Measurements from ENCODE around the gene ATP6AP2. TPM values are rescaled to one million over a fixed set of nuclear protein-coding genes. Genes with fewer than 3 reads are reported as not detected.

Gene ATP6AP2
- total RNA-seq, 1 experiment from 2014 or later = 72.7 TPM

DNA sequence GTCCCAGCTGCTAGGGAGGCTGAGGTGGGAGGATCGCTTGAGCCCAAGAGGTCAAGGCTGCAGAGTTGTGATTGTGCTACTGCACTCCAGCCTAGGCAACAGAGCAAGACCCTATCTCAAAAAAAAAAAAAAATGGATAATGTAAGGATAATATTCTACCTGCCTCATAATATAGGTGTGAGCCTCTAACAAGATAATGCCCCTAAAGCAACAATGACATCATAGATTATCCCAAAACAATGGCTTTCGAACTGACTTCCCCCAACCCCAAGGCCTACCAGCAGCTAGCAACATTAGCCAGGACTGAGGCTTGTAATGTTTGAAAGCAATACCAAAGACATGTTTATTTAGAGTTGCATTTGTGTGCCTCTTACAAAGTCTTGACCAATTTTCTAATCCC, 33.9 kb upstream of the ATP6AP2 start:
- no peak overlapping the region for H3K27ac ChIP-seq (ENCODE audit: low read length)
- no peak overlapping the region for H3K4me3 ChIP-seq (ENCODE audit: low read depth in 2 of 2, low read length in 2 of 2)
- intact Hi-C loops (cut with micrococcal nuclease; ENCODE audit: unreplicated experiment) = no loop called here
- TF ChIP-seq, protein P1, sequence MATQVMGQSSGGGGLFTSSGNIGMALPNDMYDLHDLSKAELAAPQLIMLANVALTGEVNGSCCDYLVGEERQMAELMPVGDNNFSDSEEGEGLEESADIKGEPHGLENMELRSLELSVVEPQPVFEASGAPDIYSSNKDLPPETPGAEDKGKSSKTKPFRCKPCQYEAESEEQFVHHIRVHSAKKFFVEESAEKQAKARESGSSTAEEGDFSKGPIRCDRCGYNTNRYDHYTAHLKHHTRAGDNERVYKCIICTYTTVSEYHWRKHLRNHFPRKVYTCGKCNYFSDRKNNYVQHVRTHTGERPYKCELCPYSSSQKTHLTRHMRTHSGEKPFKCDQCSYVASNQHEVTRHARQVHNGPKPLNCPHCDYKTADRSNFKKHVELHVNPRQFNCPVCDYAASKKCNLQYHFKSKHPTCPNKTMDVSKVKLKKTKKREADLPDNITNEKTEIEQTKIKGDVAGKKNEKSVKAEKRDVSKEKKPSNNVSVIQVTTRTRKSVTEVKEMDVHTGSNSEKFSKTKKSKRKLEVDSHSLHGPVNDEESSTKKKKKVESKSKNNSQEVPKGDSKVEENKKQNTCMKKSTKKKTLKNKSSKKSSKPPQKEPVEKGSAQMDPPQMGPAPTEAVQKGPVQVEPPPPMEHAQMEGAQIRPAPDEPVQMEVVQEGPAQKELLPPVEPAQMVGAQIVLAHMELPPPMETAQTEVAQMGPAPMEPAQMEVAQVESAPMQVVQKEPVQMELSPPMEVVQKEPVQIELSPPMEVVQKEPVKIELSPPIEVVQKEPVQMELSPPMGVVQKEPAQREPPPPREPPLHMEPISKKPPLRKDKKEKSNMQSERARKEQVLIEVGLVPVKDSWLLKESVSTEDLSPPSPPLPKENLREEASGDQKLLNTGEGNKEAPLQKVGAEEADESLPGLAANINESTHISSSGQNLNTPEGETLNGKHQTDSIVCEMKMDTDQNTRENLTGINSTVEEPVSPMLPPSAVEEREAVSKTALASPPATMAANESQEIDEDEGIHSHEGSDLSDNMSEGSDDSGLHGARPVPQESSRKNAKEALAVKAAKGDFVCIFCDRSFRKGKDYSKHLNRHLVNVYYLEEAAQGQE (IDR thresholded peaks at IDR 0.05; ENCODE audit: insufficient read depth in 1 of 2, low read depth in 2 of 2, low read length in 1 of 2) = no peak
- TF ChIP-seq TCF7L2 (IDR thresholded peaks at IDR 0.05; ENCODE audit: low read depth, low read length) (no peak), SIN3A (IDR thresholded peaks at IDR 0.05; ENCODE audit: borderline replicate concordance, insufficient read depth, low read depth, low read length) (no peak), POLR2AphosphoS5 (IDR thresholded peaks at IDR 0.05; ENCODE audit: low read depth, low read length) (no peak)
- TF ChIP-seq, protein P2, sequence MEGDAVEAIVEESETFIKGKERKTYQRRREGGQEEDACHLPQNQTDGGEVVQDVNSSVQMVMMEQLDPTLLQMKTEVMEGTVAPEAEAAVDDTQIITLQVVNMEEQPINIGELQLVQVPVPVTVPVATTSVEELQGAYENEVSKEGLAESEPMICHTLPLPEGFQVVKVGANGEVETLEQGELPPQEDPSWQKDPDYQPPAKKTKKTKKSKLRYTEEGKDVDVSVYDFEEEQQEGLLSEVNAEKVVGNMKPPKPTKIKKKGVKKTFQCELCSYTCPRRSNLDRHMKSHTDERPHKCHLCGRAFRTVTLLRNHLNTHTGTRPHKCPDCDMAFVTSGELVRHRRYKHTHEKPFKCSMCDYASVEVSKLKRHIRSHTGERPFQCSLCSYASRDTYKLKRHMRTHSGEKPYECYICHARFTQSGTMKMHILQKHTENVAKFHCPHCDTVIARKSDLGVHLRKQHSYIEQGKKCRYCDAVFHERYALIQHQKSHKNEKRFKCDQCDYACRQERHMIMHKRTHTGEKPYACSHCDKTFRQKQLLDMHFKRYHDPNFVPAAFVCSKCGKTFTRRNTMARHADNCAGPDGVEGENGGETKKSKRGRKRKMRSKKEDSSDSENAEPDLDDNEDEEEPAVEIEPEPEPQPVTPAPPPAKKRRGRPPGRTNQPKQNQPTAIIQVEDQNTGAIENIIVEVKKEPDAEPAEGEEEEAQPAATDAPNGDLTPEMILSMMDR (IDR thresholded peaks at IDR 0.05) = no peak
- ATAC-seq (no peak), DNase-seq (ENCODE audit: low read depth, low spot score) (no peak)
- CTCF ChIA-PET = no interaction called here
- in situ Hi-C loops (cut with HindIII; ENCODE audit: low pct_unique_long_range_greater_than_20kb, low sequenced_read_pairs) = no loop called here
- H3K36me3 ChIP-seq (ENCODE audit: control insufficient read depth, insufficient read depth, low read length) = no peaks in the 10 kb centered on the region
- POLR2A ChIA-PET = no interaction called here
- H3K9me3 ChIP-seq (ENCODE audit: control insufficient read depth, insufficient read depth, low read depth, low read length) = no peaks in the 10 kb centered on the region
- no TSS peak for BruUV-seq (replicated peaks)
- H3K4me1 ChIP-seq (ENCODE audit: control insufficient read depth, insufficient read depth, low read length) = no peaks in the 10 kb centered on the region
- H3K27me3 ChIP-seq (ENCODE audit: control insufficient read depth, insufficient read depth, low read length) = no peaks in the 10 kb centered on the region

DNA sequence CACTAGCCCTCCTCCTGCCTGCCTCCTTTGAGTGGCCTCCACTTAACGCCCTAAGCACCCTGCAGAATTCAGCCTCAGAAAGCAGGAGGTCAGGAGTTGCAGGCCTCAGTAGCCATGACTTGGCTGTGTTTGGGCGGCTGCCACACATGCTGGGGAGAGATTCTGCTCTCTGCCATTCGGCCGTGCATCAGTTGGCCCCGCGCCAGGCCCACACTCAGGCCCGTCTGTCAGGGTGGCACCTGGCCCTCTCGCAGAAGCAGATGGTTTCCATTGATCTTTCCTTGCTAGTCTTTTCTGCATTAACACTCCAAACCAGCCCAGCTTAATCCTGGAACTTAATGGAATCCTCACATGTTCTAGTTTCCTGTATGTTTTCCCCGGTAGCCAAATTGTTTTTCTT, 30.7 kb upstream of the ATP6AP2 start:
- TF ChIP-seq, protein P1 (IDR thresholded peaks at IDR 0.05; ENCODE audit: insufficient read depth in 1 of 2, low read depth in 2 of 2, low read length in 1 of 2) = no peak
- no peak for TF ChIP-seq SIN3A (IDR thresholded peaks at IDR 0.05; ENCODE audit: borderline replicate concordance, insufficient read depth, low read depth, low read length)
- TF ChIP-seq, protein P2 (IDR thresholded peaks at IDR 0.05) = no peak
- no peak for TF ChIP-seq TCF7L2 (IDR thresholded peaks at IDR 0.05; ENCODE audit: low read depth, low read length)
- TF ChIP-seq POLR2AphosphoS5 (IDR thresholded peaks at IDR 0.05; ENCODE audit: low read depth, low read length) = no peak
- H3K4me1 ChIP-seq (ENCODE audit: control insufficient read depth, insufficient read depth, low read length) = no peaks in the 10 kb centered on the region
- BruUV-seq (replicated peaks) = no TSS peak
- intact Hi-C loops (cut with micrococcal nuclease; ENCODE audit: unreplicated experiment) (no loop called here), in situ Hi-C loops (cut with HindIII; ENCODE audit: low pct_unique_long_range_greater_than_20kb, low sequenced_read_pairs) (no loop called here)
- no peak overlapping the region for H3K4me3 ChIP-seq (ENCODE audit: low read depth in 2 of 2, low read length in 2 of 2)
- CTCF ChIA-PET = no interaction called here
- DNase-seq (ENCODE audit: low read depth, low spot score) (no peak), ATAC-seq (no peak)
- POLR2A ChIA-PET = no interaction called here
- H3K36me3 ChIP-seq (ENCODE audit: control insufficient read depth, insufficient read depth, low read length) = no peaks in the 10 kb centered on the region
- no peak overlapping the region for H3K27ac ChIP-seq (ENCODE audit: low read length)
- no peaks in the 10 kb centered on the region for H3K27me3 ChIP-seq (ENCODE audit: control insufficient read depth, insufficient read depth, low read length)
- no peaks in the 10 kb centered on the region for H3K9me3 ChIP-seq (ENCODE audit: control insufficient read depth, insufficient read depth, low read depth, low read length)
